Thymus (tissue), 11 donors: ENCODE data around the gene GRPEL1. TPM values are rescaled to one million over a fixed set of nuclear protein-coding genes. Genes with fewer than 3 reads are reported as not detected.

Source experiments
- DNase-seq, 9 donors: peaks; one replicate each; pipeline ENCODE4 v3.0.0-alpha.2; 2013; ENCODE audit warnings: low spot score in 9 of 9, low read depth in 6 of 9, missing footprints in 1 of 9
- H3K27ac ChIP-seq, 2 donors: one replicate each; pipeline ENCODE4 v1.5.1; 2013; ENCODE audit warnings: control low read depth in 1 of 2, low read depth in 1 of 2, low read length in 1 of 2, mild to moderate bottlenecking in 1 of 2, moderate library complexity in 1 of 2
- H3K27me3 ChIP-seq, 2 donors: one replicate each; pipeline ENCODE4 v1.5.1; 2013; ENCODE audit warnings: low read length in 1 of 2; ENCODE audit not compliant: control insufficient read depth in 2 of 2, insufficient read depth in 1 of 2
- H3K36me3 ChIP-seq, 2 donors: one replicate each; pipeline ENCODE4 v1.5.1; 2013; ENCODE audit warnings: low read length in 1 of 2, mild to moderate bottlenecking in 1 of 2, moderate library complexity in 1 of 2; ENCODE audit not compliant: control insufficient read depth in 2 of 2, insufficient read depth in 2 of 2
- H3K4me1 ChIP-seq, 2 donors: one replicate each; pipeline ENCODE4 v1.5.1; 2013; ENCODE audit warnings: low read length in 2 of 2; ENCODE audit not compliant: control insufficient read depth in 2 of 2, insufficient read depth in 2 of 2
- H3K4me3 ChIP-seq, 2 donors: one replicate each; pipeline ENCODE4 v1.5.1; 2013; ENCODE audit warnings: low read length in 2 of 2, control low read depth in 1 of 2, mild to moderate bottlenecking in 1 of 2
- H3K9me3 ChIP-seq, 2 donors: one replicate each; pipeline ENCODE4 v1.5.1; 2013; ENCODE audit warnings: low read length in 1 of 2, mild to moderate bottlenecking in 1 of 2; ENCODE audit not compliant: control insufficient read depth in 2 of 2, insufficient read depth in 1 of 2
- WGBS: extraction: QIAGEN DNeasy Blood & Tissue Kit; methylation state at CpG from one replicate; pipeline ENCODE4 v1.1.7; 2013; 5-methylcytosine and 5-hydroxymethylcytosine counted together
- polyA plus RNA-seq: library from polyadenylated mRNA; stranded (reverse); fragments of 200-250 nt; gene quantifications from one replicate; pipeline ENCODE4 v1.2.3, GENCODE V29; 2013
- total RNA-seq: library from RNA; stranded (reverse); fragments of 120-200 nt; gene quantifications from one replicate; pipeline ENCODE4 v1.2.4, GENCODE V29; 2013
- donor health status: healthy.

The GRPEL1 gene
- total and polyA plus RNA-seq, 2 donors = 20.4 to 29.7 TPM

DNA sequence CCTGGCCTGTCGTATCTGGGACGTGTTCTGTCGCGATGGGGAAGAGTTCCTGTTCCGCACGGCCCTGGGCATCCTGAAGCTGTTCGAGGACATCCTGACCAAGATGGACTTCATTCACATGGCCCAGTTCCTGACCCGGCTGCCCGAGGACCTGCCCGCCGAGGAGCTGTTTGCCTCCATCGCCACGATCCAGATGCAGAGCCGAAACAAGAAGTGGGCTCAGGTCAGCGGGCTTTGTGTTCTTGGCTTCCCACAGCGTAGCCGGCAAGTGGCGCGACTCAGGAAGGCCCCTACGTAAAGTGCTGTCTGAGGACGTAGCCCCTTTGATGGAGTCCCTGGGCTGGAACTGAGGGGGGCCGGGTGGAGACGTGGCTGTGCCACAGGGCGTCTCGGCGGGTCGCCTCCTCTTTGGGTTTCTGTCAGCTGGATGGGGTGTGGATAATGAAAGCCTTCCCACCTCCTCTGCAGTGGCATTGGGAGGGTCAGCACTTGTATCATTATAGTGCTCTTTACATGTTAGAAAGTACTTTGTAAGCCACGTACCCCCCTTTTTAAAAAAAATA is 42.7 kb downstream of the GRPEL1 start:
- Histone ChIP-seq H3K27me3 (no peaks in the 10 kb centered on the region), H3K9me3 (peaks cover 0 to 4% of the 10 kb centered on the region in 2 donors), H3K4me1 (no peaks in the 10 kb centered on the region), H3K36me3 (peaks cover 56 to 64% of the 10 kb centered on the region in 2 donors), H3K4me3 (no peak overlapping the region), H3K27ac (no peak overlapping the region)
- WGBS = 96% methylated on average over 28 of the region's 28 CpGs
- no peak for DNase-seq

DNA sequence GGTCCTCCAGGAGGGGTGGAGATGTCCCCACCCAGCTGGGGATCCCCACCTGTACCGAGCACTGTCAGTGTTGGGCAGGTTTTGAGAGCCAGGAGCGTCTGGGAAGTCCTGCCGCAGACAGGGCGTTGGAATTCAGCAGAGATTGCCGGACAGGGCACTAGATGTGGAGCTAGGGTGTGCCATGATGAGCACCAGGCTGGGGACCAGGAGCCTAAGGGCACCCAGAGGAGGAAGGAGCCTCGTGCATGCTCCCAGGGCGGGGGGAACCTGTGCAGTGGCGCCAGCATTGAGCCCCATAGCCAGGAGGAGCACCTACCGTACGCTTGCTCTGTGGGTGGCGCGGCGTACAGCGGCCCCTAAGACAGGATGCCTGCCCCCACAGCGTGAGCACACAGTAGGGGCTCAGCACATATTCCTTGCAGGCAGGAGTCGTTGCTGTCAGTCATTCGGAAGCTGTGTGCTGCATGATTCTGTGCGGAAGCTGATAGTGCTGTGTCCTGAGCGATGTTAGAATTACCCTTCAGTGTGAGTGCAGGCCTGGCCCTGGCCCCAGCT is 43.5 kb downstream of the GRPEL1 start:
- H3K4me3 ChIP-seq = no peak overlapping the region
- no peak for DNase-seq

DNA sequence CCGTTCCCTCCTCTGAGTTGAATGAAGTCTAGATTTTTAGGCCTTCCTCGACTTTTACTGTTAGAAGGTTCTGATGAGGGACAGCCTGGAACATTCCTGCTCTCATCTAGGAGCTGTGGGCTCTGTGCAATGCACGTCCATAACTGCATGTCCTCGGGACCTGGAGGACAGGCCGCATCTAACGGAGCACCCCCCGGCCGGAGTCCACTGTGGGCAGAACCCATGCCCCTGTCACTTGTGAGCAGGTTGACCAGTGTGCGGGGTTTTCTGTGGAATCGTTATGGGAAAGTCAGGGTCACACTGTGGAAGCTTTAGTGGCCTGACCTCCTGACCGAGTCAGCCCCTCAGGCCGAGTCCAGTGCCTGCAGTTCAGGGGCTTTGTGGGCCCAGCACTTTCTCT is 44.0 kb downstream of the GRPEL1 start:
- Histone ChIP-seq H3K27ac (no peak overlapping the region), H3K9me3 (no peaks in the 10 kb centered on the region), H3K4me3 (no peak overlapping the region), H3K4me1 (no peaks in the 10 kb centered on the region), H3K36me3 (peaks cover 57 to 63% of the 10 kb centered on the region in 2 donors), H3K27me3 (no peaks in the 10 kb centered on the region)
- no peak for DNase-seq
- WGBS = 97% methylated on average over 12 of the region's 12 CpGs

More for the DNA sequence above, 43.5 kb downstream of the GRPEL1 start:
- Histone ChIP-seq H3K27me3 (no peaks in the 10 kb centered on the region), H3K27ac (no peak overlapping the region), H3K36me3 (peaks cover 55 to 58% of the 10 kb centered on the region in 2 donors), H3K4me1 (no peaks in the 10 kb centered on the region), H3K9me3 (no peaks in the 10 kb centered on the region)
- 93% methylated on average over 19 of the region's 19 CpGs for WGBS

DNA sequence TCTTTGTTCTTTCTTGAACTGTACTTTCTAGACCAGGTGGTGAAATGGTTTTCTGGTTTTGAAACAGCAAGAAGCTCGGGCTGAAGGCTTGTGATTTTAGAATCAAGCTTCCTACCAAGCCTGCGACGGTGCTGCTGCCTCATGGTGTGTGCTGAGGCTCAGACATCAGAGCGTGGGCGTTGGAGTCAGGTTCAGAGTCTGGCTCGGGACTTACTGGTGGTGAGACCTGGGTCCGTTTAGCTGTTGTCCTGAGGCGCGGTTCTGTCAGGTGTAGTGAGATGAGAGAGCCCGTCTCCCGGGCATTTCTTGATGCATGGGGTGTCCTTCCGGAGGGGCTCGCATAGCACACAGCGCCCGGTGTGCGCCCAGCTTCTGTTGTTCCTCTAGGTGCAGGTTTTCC is 44.4 kb downstream of the GRPEL1 start:
- Histone ChIP-seq H3K4me3 (no peak overlapping the region), H3K27me3 (no peaks in the 10 kb centered on the region), H3K4me1 (no peaks in the 10 kb centered on the region), H3K9me3 (no peaks in the 10 kb centered on the region), H3K27ac (no peak overlapping the region), H3K36me3 (peaks cover 59 to 62% of the 10 kb centered on the region in 2 donors)
- no peak for DNase-seq
- 98% methylated on average over 16 of the region's 16 CpGs for WGBS

DNA sequence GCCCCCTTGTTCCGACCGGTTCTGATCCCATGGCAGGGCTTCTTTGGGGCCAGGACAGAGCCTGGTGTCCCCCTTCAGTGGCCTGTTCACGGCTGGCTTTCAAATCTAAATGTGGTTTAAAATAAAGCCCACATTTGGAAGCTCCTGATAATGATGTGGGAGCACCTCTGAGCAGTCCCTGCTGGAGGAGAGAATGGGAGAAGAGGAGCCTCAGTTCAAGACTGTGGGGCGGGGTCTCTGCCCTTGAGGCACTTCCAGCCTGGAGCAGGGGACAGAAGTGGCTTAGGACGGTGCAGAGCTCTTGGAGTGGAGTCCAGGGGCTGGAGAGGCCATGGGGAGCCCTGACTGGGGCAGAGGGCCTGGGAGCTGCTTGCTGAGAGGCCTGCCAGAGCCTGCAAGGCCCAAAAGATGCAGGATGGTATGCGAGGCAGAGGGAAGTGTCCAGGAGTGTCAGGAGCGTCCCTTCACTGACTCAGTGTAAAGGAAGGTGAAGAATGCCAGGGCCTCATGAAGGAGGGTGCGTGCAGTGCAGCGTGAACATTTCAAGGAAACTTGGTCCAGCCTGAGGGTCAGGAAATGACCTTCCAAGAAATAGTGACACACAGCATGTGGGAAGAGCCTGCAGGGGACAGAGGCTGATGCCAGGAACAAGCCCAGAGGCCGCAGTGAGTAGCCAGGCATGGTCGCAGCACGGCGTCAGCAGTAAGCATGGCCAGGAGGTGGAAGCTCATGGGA is 45.8 kb downstream of the GRPEL1 start:
- Histone ChIP-seq H3K4me1 (no peaks in the 10 kb centered on the region), H3K27me3 (no peaks in the 10 kb centered on the region), H3K9me3 (no peaks in the 10 kb centered on the region), H3K27ac (no peak overlapping the region), H3K4me3 (no peak overlapping the region), H3K36me3 (peaks cover 63% of the 10 kb centered on the region in 2 donors)
- WGBS = 93% methylated on average over 13 of the region's 13 CpGs
- DNase-seq = no peak

DNA sequence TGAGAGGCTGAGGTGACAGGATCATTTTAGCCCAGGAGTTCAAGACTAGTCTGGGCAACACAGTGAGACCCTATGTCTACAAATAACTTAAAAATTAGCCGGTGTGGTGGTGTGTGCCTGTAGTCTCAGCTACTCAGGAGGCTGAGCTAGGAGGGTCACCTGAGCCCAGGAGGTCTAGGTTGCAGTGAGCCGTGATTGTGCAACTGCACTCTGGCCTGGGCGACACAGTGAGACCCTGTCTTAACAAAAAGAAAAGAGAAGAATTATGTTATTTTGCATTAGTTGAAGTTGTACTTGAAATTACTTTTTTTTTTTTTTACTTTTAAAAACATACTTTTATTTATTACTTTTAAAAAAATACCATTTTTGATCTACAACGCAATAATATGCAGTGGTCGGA is 46.5 kb downstream of the GRPEL1 start:
- Histone ChIP-seq H3K9me3 (no peaks in the 10 kb centered on the region), H3K4me1 (no peaks in the 10 kb centered on the region), H3K27ac (no peak overlapping the region), H3K4me3 (no peak overlapping the region), H3K27me3 (no peaks in the 10 kb centered on the region), H3K36me3 (peaks cover 64 to 67% of the 10 kb centered on the region in 2 donors)
- 77% methylated on average over 5 of the region's 5 CpGs for WGBS
- no peak for DNase-seq

DNA sequence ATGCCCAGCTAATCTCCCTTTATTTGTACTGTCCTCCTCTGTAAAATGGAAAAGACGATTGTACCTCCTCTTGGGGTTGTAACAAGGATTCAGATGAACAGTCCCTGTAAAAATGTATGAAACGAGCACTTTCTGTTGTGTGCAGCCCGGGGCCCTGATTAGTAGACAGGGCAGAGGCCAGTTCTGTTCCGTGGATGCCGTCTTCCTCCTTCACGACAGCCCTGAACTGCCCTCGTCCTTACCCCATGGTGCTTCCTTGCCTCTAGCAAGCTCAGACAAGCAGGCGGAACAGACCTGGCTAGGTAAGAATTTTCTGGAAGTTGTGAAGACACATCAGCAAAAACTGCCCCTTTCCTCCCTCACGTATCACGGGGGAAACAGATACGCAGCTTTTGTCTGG is 47.0 kb downstream of the GRPEL1 start:
- 97% methylated on average over 11 of the region's 11 CpGs for WGBS
- DNase-seq = no peak
- Histone ChIP-seq H3K36me3 (peaks cover 64 to 70% of the 10 kb centered on the region in 2 donors), H3K9me3 (no peaks in the 10 kb centered on the region), H3K4me1 (no peaks in the 10 kb centered on the region), H3K4me3 (no peak overlapping the region), H3K27ac (no peak overlapping the region), H3K27me3 (no peaks in the 10 kb centered on the region)

DNA sequence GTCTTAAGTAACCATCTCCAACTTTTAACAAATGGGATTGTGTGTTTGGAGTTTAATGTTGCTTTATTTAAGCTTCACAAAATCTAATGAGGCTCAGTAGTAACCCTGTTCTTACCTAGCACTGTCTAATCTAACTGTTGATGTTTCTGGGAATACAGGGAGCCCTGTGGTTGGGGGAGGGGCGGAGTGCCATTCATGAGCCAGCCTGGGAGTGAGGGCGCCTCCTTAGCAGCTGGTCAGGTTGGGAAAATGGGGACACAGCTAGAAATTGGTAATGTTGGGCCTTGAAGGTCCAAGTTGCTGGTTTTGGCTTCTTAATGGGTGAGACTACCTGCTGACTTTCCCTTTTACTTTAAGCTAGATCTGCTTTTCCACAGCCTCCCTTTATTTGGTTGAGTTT is 47.6 kb downstream of the GRPEL1 start:
- Histone ChIP-seq H3K27me3 (no peaks in the 10 kb centered on the region), H3K36me3 (peaks cover 65 to 70% of the 10 kb centered on the region in 2 donors), H3K27ac (no peak overlapping the region), H3K9me3 (no peaks in the 10 kb centered on the region), H3K4me1 (no peaks in the 10 kb centered on the region), H3K4me3 (no peak overlapping the region)
- DNase-seq = no peak
- WGBS = 99% methylated on average over 2 of the region's 2 CpGs

DNA sequence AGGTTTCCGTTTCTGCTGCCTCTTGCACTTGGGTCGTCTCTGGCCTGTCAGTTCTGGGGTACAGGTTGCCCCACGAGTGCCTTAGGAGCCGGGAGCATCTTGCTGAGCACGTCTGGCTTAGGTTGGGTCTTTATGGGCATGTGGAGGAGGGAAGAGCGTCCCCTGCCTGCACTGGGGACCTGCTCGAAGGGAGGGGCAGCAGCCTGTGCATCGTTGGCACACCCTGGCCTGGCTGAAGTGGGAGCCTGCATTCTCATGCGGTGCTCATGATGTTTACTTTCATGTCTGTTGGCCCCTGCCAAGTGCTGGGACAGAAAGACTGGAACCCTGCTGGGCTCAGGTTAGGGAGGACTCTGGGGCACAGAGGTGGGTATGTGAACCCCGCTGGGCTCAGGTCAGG is 48.5 kb downstream of the GRPEL1 start:
- Histone ChIP-seq H3K36me3 (peaks cover 65 to 70% of the 10 kb centered on the region in 2 donors), H3K4me1 (no peaks in the 10 kb centered on the region), H3K4me3 (no peak overlapping the region), H3K9me3 (no peaks in the 10 kb centered on the region), H3K27ac (no peak overlapping the region), H3K27me3 (no peaks in the 10 kb centered on the region)
- DNase-seq = no peak
- 95% methylated on average over 10 of the region's 10 CpGs for WGBS
